Measurements from ENCODE around the gene ERI3.

GRCh38 chr1:44256762-44257554 lies 98.1 kb downstream of the ERI3 start:
- no peak for TF ChIP-seq CTCF (IDR thresholded peaks at IDR 0.05)
- TF ChIP-seq POLR2A (IDR thresholded peaks at IDR 0.05) = no peak
- no peak for TF ChIP-seq EP300 (IDR thresholded peaks at IDR 0.05)

Data from gastroesophageal sphincter (tissue), 3 donors.